Progenitor cell of endocrine pancreas (in vitro differentiated cells): ENCODE results near the gene VMP1. TPM values are rescaled to one million over a fixed set of nuclear protein-coding genes. Genes with fewer than 3 reads are reported as not detected.

Experiments
- DNase-seq: peaks from one replicate; pipeline ENCODE4 v3.0.0; 2021; ENCODE audit warnings: low spot score; ENCODE audit not compliant: unreplicated experiment
- H3K27ac Mint-ChIP-seq: 2 replicates; pipeline ENCODE4 v1.8.0; 2021; ENCODE audit warnings: mild to moderate bottlenecking, moderate library complexity, mixed read lengths
- H3K27me3 Mint-ChIP-seq: 2 replicates; pipeline ENCODE4 v1.8.0; 2021; ENCODE audit warnings: mixed read lengths
- H3K36me3 Mint-ChIP-seq: 2 replicates; pipeline ENCODE4 v1.8.0; 2022; ENCODE audit warnings: mixed read lengths; ENCODE audit not compliant: insufficient read depth
- H3K4me1 Mint-ChIP-seq: 2 replicates; pipeline ENCODE4 v1.8.0; 2021; ENCODE audit warnings: low read depth, mixed read lengths
- H3K4me3 Mint-ChIP-seq: 2 replicates; pipeline ENCODE4 v1.8.0; 2021; ENCODE audit warnings: low read depth, mild to moderate bottlenecking, moderate library complexity, mixed read lengths
- H3K9me3 Mint-ChIP-seq: 2 replicates; pipeline ENCODE4 v1.8.0; 2021; ENCODE audit warnings: low read depth, mixed read lengths
- total RNA-seq: library from RNA; stranded (reverse); gene quantifications from 2 replicates; pipeline ENCODE4 v1.2.1, GENCODE V29; 2021
- TF ChIP-seq, protein P1 (sequence below): fragments of 200-600 bp; sonication (generic); IDR thresholded peaks from one replicate; pipeline ENCODE4 v1.5.0; 2021; ENCODE audit warnings: antibody characterized with exemption, mild to moderate bottlenecking; ENCODE audit not compliant: unreplicated experiment

The VMP1 gene
- total RNA-seq, 1 donor from 2014 or later: 162 TPM

DNA sequence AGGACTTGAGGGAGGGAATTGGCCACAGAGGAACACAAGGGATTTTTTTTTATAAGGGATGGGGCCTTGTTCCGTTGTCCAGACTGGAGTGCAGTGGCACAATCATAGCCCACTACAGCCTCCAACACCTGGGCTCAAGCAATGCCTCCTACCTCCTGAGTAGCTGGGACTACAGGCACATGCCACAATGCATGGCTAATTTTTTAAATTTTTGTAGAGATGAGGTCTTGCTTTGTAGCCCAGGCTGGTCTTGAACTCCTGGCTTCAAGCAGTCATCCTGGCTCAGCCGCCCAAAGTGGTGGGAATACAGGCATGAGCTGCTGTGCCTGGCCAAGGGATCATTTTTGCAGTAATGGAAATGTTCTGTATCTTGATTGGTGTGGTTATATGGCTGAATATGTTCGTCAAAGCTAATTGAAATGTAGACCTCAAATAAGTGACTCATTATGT, 56.9 kb downstream of the VMP1 start:
- peaks cover 4% of the 10 kb centered on the region for H3K9me3 Mint-ChIP-seq
- TF ChIP-seq, protein P1, sequence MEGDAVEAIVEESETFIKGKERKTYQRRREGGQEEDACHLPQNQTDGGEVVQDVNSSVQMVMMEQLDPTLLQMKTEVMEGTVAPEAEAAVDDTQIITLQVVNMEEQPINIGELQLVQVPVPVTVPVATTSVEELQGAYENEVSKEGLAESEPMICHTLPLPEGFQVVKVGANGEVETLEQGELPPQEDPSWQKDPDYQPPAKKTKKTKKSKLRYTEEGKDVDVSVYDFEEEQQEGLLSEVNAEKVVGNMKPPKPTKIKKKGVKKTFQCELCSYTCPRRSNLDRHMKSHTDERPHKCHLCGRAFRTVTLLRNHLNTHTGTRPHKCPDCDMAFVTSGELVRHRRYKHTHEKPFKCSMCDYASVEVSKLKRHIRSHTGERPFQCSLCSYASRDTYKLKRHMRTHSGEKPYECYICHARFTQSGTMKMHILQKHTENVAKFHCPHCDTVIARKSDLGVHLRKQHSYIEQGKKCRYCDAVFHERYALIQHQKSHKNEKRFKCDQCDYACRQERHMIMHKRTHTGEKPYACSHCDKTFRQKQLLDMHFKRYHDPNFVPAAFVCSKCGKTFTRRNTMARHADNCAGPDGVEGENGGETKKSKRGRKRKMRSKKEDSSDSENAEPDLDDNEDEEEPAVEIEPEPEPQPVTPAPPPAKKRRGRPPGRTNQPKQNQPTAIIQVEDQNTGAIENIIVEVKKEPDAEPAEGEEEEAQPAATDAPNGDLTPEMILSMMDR: no peak
- peaks cover 17% of the 10 kb centered on the region for H3K36me3 Mint-ChIP-seq
- H3K27me3 Mint-ChIP-seq: no peaks in the 10 kb centered on the region
- peaks cover 12% of the 10 kb centered on the region for H3K4me1 Mint-ChIP-seq
- DNase-seq: no peak
- H3K4me3 Mint-ChIP-seq: no peak overlapping the region
- no peak overlapping the region for H3K27ac Mint-ChIP-seq

DNA sequence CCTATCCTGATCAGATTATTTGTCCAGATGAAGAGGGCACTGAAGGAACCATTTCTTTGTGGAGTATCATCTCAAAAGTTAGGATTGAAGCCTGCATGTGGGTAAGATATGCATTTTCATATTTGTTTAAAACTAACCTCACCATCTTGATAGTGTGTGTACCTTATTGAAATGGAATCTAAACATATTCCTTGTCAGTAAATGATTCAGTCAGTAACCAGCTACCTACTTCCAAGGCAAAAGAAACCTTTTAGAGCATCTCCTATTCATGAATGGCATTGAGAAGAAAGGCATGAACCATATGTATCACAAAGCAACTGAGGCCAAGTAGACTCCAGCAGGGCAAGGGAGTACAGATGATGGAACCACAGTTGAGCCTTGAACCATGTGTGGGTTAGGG, 57.6 kb downstream of the VMP1 start:
- Mint-ChIP-seq H3K4me3 (no peak overlapping the region), H3K4me1 (peaks cover 12% of the 10 kb centered on the region), H3K27ac (no peak overlapping the region), H3K27me3 (no peaks in the 10 kb centered on the region), H3K36me3 (peaks cover 12% of the 10 kb centered on the region), H3K9me3 (no peaks in the 10 kb centered on the region)
- no peak for DNase-seq
- TF ChIP-seq, protein P1: no peak

DNA sequence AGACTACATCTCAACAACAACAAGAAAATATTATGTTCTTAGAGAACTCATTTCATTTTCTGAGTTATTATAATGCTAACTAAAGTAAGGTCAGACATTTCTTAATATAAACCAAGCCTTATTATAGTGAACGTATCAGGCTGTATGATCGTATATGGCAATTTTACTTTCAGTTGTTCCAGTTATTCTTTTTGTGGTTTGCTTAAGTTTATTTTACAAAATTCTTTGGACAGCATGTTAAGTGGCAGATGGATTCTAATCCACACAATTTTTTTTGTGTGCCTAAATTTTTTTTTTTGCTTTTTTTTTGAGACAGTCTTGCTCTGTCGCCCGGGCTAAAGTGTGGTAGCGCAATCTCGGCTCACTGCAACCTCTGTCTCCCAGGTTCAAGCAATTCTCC, 59.0 kb downstream of the VMP1 start:
- peaks cover 8% of the 10 kb centered on the region for H3K4me1 Mint-ChIP-seq
- no peaks in the 10 kb centered on the region for H3K27me3 Mint-ChIP-seq
- no peak overlapping the region for H3K27ac Mint-ChIP-seq
- H3K9me3 Mint-ChIP-seq: no peaks in the 10 kb centered on the region
- peaks cover 8% of the 10 kb centered on the region for H3K36me3 Mint-ChIP-seq
- TF ChIP-seq, protein P1: no peak
- no peak for DNase-seq
- H3K4me3 Mint-ChIP-seq: no peak overlapping the region

DNA sequence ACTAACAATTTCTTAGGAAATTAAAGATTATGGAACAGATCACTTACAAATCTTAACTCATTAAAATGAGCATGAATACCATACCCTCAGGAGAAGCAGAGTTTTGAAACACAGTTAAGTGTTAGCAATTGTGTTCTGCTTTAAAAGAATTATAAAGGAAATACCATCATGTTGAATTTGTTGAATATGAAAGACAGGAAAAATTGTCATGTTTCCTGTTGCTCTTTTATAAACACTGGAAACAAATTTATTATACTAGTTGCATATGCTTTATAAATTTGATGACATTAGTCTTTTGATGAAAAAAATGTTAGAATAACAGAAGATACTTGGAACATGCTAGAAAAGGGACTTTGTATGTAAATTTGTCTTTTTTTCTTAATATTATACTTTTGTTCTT, 59.7 kb downstream of the VMP1 start:
- Mint-ChIP-seq H3K27me3 (no peaks in the 10 kb centered on the region), H3K4me1 (peaks cover 3% of the 10 kb centered on the region), H3K27ac (no peak overlapping the region), H3K4me3 (no peak overlapping the region), H3K9me3 (no peaks in the 10 kb centered on the region), H3K36me3 (peaks cover 8% of the 10 kb centered on the region)
- no peak for DNase-seq
- TF ChIP-seq, protein P1: no peak

DNA sequence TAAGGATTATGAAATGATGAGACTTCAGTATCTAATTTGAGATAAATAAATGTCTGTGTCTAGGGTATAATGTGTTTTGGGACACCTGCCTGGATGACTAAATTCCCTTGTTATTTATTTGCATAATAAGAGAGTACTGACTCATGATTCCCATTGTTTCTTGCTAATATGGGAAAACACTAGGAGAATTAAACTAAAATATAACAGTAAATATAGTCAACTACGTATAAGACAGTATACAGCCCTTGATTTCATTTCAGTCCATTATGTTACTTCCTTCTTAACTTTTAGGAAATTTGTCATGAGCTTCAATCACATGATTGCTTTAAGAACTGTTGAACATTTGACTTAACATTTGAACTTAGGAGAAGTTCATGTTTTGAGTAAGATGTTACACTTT, 62.4 kb downstream of the VMP1 start:
- Mint-ChIP-seq H3K27ac (no peak overlapping the region), H3K27me3 (no peaks in the 10 kb centered on the region), H3K9me3 (no peaks in the 10 kb centered on the region), H3K4me1 (no peaks in the 10 kb centered on the region), H3K4me3 (no peak overlapping the region), H3K36me3 (peaks cover 10% of the 10 kb centered on the region)
- no peak for DNase-seq
- TF ChIP-seq, protein P1: no peak
